ENCODE data around the gene HPN.
"Not testable (repeated sequence)": the region's sequence is repeated elsewhere in the genome, so short reads cannot be mapped to it uniquely, and the experiment has no call there.

HPN gene

DNA sequence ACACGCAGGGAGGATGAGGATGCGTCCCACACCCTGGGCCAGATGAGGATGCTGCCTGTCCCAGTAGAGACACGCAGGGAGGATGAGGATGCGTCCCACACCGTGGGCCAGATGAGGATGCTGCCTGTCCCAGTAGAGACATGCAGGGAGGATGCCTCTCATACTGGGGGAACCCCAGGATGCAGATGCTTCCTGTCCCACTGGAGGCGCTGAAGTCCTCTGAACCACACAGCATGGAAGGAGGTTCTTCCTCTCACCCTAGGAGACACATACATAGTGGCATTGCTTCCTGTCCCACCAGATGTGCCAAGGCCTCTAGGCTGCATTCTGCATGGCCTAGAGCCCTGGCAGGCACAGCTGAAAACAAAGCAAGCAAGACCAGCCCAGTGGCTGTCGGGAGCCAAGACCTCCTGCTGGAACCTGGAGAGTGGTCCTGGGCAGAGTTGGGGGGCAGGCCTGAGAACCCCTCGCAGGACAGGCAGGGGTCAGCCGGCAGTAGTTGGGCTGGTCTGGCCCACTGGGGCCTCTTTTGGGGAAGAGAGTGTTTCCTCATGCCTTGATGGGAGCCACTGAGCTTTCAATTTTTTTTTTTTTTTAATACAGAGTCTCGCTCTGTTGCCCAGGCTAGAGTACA lies 4.3 kb downstream of the HPN start:
- Histone ChIP-seq H3K36me3 (peaks cover 27% of the 10 kb centered on the region), H3K27me3 (ENCODE audit: insufficient read depth, low read depth, severe bottlenecking) (no peaks in the 10 kb centered on the region), H3K9me3 (ENCODE audit: severe bottlenecking) (no peaks in the 10 kb centered on the region), H3K4me3 (ENCODE audit: low read depth, low read length) (no peak overlapping the region), H3K27ac (no peak overlapping the region)
- TF ChIP-seq, protein P1, sequence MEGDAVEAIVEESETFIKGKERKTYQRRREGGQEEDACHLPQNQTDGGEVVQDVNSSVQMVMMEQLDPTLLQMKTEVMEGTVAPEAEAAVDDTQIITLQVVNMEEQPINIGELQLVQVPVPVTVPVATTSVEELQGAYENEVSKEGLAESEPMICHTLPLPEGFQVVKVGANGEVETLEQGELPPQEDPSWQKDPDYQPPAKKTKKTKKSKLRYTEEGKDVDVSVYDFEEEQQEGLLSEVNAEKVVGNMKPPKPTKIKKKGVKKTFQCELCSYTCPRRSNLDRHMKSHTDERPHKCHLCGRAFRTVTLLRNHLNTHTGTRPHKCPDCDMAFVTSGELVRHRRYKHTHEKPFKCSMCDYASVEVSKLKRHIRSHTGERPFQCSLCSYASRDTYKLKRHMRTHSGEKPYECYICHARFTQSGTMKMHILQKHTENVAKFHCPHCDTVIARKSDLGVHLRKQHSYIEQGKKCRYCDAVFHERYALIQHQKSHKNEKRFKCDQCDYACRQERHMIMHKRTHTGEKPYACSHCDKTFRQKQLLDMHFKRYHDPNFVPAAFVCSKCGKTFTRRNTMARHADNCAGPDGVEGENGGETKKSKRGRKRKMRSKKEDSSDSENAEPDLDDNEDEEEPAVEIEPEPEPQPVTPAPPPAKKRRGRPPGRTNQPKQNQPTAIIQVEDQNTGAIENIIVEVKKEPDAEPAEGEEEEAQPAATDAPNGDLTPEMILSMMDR (IDR thresholded peaks at IDR 0.05; ENCODE audit: low read depth, low read length) = peak; percentile 55
- DNase-seq = no peak

DNA sequence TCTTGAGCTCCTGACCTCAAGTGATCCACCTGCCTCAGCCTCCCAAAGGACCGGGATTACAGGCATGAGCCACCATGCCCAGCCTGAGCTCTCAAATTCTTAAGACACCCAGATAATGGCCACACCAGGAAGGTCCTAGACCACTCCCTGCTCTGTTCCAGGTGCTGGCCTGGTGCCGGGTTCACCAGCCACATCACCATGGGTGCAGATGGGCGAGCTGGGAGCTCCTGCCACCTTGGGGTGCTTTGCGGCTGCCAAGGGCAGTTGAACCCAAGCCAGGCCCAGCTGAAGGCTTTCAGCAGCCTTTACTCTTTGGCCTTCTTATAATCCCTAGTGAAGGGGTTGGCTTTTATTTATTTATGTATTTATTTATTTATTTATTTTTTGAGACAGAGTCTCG lies 4.9 kb downstream of the HPN start:
- TF ChIP-seq, protein P1 (IDR thresholded peaks at IDR 0.05; ENCODE audit: low read depth, low read length) = no peak
- H3K9me3 ChIP-seq (ENCODE audit: severe bottlenecking) = no peaks in the 10 kb centered on the region
- no peak overlapping the region for H3K4me3 ChIP-seq (ENCODE audit: low read depth, low read length)
- no peak for DNase-seq
- H3K27ac ChIP-seq = peak overlapping the region; percentile 40
- H3K27me3 ChIP-seq (ENCODE audit: insufficient read depth, low read depth, severe bottlenecking) = no peaks in the 10 kb centered on the region
- H3K36me3 ChIP-seq = peaks cover 27% of the 10 kb centered on the region

DNA sequence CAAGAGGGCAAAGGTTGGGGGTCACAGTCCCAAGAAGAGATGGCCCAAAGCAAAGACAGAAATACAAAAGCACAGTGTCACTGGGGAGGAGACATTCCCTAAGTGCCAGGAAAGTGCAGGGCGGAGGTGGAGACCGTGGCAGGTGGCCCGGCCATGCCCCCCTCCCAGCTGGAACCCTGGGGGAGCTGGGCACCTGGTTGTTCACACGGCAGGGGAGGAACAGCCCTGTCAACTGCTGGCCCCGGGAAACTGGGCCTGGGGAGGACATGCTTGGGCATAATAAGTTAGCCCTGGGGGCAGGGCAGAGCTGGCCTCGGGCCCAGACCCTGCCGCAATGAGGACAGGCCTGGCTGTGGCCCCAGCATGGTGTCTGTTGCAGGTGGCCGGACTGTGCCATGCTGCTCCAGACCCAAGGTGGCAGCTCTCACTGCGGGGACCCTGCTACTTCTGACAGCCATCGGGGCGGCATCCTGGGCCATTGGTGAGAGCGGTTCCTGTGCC lies 7.4 kb downstream of the HPN start:
- H3K36me3 ChIP-seq = peaks cover 5% of the 10 kb centered on the region
- TF ChIP-seq, protein P1 (IDR thresholded peaks at IDR 0.05; ENCODE audit: low read depth, low read length) = no peak
- DNase-seq = no peak
- no peaks in the 10 kb centered on the region for H3K9me3 ChIP-seq (ENCODE audit: severe bottlenecking)
- no peak overlapping the region for H3K4me3 ChIP-seq (ENCODE audit: low read depth, low read length)
- no peak overlapping the region for H3K27ac ChIP-seq
- H3K27me3 ChIP-seq (ENCODE audit: insufficient read depth, low read depth, severe bottlenecking) = no peaks in the 10 kb centered on the region

DNA sequence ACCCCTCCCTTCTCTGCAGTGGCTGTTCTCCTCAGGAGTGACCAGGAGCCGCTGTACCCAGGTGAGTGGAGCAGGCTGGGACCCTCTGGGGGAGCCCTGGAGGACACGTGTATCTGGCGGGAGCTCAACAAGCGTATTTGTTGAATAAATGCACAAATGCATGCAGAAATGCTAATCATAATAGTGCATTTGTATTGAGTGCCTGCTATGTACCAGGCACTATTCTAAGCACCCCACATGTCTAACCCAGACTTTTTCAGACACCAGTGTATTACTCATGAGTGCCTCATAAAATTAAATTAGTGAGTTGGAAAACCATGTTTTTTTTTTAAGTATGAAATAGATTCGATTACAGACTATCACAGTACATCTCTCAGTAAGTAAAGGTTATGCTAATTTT lies 7.9 kb downstream of the HPN start:
- Histone ChIP-seq H3K9me3 (ENCODE audit: severe bottlenecking) (no peaks in the 10 kb centered on the region), H3K27me3 (ENCODE audit: insufficient read depth, low read depth, severe bottlenecking) (no peaks in the 10 kb centered on the region), H3K4me3 (ENCODE audit: low read depth, low read length) (no peak overlapping the region), H3K36me3 (peaks cover 5% of the 10 kb centered on the region), H3K27ac (no peak overlapping the region)
- TF ChIP-seq, protein P1 (IDR thresholded peaks at IDR 0.05; ENCODE audit: low read depth, low read length) = no peak
- no peak for DNase-seq

DNA sequence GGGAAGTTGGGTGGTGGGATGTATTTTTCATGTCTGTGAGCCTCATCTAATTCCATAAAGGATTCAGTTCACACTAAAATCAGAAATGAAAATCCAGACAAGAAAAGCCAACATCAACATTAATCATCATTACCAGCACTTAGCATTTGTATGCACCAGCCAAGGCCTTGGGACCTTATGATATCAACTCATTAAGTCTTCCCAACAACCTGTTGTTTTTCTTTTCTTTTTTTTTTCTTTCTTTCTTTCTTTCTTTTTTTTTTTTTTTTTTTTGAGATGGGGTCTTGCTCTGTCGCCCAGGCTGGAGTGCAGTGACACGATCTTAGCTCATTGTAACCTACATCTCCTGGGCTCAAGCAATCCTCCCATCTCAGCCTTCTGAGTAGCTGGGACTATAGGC lies 9.1 kb downstream of the HPN start:
- H3K9me3 ChIP-seq (ENCODE audit: severe bottlenecking); H3K4me3 ChIP-seq (ENCODE audit: low read depth, low read length); DNase-seq; H3K27ac ChIP-seq; H3K27me3 ChIP-seq (ENCODE audit: insufficient read depth, low read depth, severe bottlenecking); H3K36me3 ChIP-seq: not testable (repeated sequence)

DNA sequence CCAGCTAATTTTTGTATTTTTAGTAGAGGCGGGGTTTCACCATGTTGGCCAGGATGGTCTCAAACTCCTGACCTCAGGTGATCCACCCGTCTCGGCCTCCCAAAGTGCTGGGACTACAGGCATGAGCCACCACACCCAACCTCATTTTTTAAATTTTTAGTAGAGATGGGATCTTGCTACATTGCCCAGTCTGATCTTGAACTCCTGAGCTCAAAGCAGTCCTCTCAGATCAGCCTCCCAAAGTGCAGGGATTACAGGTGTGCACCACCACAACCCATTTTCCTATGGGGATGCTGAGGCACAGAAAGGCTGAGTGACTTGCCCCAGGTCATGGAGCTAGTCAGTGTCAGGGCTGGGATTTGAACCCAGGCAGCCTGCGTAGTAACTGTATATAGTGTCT lies 9.7 kb downstream of the HPN start:
- H3K27ac ChIP-seq, DNase-seq: not testable (repeated sequence)

DNA sequence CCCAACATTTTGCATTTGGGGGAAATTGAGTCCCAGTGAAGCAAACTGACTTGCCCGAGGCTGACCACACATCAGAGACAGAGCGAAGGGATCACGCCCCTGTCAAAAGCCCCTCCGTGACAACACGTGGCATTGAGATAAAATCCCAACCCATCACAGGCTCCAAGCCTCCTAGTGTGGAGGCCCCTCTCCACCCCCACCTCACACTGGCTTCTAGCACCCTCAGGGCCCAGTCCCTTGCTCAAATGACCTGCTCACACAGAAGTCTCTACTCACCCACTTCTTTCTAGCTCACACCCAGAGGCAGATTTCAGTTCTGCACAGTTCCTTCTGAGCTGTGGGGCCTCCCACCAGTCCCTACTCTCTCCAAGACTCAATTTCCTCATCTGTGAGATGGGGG lies 10.3 kb downstream of the HPN start:
- Histone ChIP-seq H3K9me3 (ENCODE audit: severe bottlenecking) (no peaks in the 10 kb centered on the region), H3K4me3 (ENCODE audit: low read depth, low read length) (no peak overlapping the region), H3K27me3 (ENCODE audit: insufficient read depth, low read depth, severe bottlenecking) (no peaks in the 10 kb centered on the region), H3K27ac (no peak overlapping the region), H3K36me3 (peaks cover 3% of the 10 kb centered on the region)
- DNase-seq = no peak
- TF ChIP-seq, protein P1 (IDR thresholded peaks at IDR 0.05; ENCODE audit: low read depth, low read length) = no peak

More for the DNA sequence above, 9.7 kb downstream of the HPN start:
- not testable (repeated sequence) for H3K27me3 ChIP-seq (ENCODE audit: insufficient read depth, low read depth, severe bottlenecking); H3K36me3 ChIP-seq; H3K4me3 ChIP-seq (ENCODE audit: low read depth, low read length); H3K9me3 ChIP-seq (ENCODE audit: severe bottlenecking)

Measured in WERI-Rb-1 (cell line).